Left forelimb (tissue), 1 donor: ENCODE results near the gene TAX1BP3.

Source experiments
- DNase-seq: peaks from one replicate; pipeline ENCODE4 v3.0.0-alpha.2; 2018; ENCODE audit warnings: low spot score

Gene TAX1BP3

DNA sequence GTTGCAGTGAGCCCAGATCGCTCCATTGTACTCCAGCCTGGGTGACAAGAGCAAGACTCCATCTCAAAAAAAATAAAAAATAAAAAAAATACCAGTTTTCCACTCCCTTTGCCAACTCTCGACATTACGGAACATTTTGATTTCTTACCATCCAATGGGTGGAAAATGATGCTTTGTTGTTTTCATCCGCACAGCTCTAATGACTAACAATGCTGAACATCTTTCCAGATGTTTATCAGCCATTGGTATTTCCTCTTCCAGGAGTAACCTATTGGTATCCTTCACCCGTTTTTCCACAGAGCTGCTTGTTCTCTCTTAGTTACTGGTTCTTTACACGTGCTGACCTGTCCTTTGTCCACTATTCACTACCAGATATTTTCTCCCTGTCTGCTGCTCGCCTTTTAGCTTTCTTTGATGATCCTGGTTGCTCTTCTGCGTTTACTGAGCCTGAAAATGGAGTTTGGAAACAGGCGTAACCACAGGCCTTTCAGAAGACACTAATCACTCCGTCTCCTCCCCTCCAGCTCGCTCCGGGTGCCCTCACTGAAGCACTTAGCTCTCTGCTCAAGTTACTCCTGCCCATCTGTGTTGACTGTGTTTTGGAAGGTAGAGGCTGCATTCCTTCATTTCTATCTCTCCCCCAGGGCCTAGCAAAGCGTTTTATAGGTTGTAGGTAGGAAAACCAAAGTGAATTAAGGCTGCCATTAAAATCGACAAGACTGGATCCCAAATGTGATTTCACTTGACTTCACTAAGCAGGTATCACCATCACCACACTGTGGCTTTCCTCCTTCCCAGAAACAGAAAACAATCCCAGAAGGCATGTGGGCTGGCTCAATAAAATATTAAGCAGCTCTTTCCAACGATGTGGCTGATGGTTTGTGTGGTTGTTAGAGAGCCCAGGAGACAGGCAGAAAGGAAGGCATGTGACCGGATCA lies 41.3 kb downstream of the TAX1BP3 start:
- DNase-seq, result no peak

DNA sequence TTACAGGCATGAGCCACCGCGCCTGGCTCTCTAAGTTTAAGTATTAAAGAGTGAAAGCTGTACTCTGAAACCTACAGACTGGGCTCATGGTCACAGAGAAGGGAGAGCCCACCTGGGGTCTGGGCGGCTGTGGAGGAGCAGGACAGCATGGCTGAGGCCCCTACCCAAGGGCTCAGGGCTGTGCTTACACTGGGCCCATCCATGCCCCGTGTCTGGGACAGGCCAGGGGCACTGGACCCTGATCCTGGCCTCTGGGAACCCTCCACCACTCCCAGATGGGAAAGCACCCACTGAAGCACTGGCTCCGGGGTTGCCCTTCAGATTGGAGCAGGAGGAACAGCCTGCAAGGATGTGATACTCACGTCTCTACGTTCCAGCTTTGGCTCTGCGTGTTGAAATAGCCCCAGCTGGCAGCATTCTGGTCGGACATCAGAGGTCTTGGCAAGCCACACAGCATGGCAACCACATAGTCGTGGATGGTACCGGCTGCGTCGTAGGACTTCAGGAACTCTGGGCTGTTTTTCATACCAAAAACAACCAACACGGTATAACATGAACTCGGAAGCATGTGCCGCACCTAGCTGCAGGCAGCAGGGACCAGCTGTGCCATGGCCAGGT lies 45.3 kb downstream of the TAX1BP3 start:
- no peak for DNase-seq

- DNase-seq, result no peak
These were observed 47.1 kb downstream of the TAX1BP3 start for GRCh38 chr17:3621146-3621720.

DNA sequence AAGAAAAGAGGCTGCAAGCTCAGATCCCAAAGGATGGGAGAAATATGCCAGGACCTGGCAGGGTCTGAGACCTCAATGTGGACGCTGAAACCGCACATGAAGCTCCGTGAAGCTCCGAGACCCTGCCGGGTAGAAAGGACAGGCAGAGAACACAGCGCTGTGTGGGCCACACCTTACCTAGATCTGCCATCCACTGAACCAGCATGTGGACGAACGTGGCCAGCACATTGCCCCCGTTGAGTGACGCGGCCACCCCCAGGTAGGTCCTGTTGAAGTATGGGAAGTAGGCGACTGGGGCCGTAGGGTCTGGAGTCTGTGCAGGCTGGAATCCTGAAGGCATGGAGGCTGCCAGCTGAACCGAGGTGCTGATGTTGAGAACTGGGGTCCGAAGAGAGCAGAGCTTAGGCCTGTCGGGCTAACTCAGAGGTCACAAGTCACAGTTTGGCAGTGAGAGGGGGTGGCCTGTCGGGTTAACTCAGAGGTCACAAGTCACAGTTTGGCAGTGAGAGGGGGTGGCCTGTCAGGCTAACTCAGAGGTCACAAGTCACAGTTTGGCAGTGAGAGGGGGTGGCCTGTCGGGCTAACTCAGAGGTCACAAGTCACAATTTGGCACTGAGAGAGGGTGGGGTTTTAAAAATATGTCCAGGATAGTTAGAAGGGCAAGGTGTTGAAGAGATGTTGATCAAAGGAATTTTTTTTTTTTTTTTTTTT lies 53.1 kb downstream of the TAX1BP3 start:
- DNase-seq, result no peak

DNA sequence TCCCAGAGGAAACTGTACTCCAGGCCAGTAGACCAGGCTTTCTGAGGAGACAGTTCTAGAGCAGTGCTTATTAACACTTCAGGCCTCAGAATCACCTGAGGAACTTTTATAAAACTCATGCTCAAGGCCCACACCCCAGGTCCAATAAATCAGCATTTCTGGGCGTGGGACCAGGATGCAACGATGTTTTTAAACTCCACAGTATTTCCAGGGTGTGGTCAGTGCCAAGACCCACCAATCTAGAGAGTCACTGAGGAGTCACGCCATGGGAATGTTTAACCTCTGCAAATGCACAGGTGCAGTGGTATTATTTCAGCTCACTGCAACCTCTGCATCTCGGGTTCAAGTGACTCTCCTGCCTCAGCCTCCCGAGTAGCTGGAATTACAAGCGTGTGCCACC lies 55.3 kb downstream of the TAX1BP3 start:
- DNase-seq, result no peak
